ENCODE results near the gene DNAJC18. TPM values are rescaled to one million over a fixed set of nuclear protein-coding genes. Genes with fewer than 3 reads are reported as not detected.

Gene DNAJC18
- total and polyA plus RNA-seq, 2 experiments from 2014 or later = 13.4 to 18.9 TPM

GRCh38 chr5:139389701-139390638 lies 49.4 kb downstream of the DNAJC18 start, which contains the start of gene MZB1:
Gene MZB1, minus strand, starts transcription at chr5:139389913. Its CDS starts 57 bp downstream, at chr5:139389856.
- Histone ChIP-seq H3F3A (replicated peaks; ENCODE audit: low read depth) (peaks cover 13% of the 10 kb centered on the region), H4K20me1 (replicated peaks; ENCODE audit: insufficient read depth) (no peaks in the 10 kb centered on the region), H3K79me2 (replicated peaks; ENCODE audit: insufficient read depth) (no peaks in the 10 kb centered on the region), H3K4me2 (peak within 1 kb of the TSS; percentile 74; the same call in 1 of the 2 replicates), H3K27me3 (ENCODE audit: insufficient read depth) (peaks cover 30% of the 10 kb centered on the region), H3K4me3 (no peak within 1 kb of the TSS), H3K27ac (ENCODE audit: low read depth) (no peak within 1 kb of the TSS), H3K9me2 (ENCODE audit: insufficient read depth) (no peaks in the 10 kb centered on the region), H2AFZ (no peak within 1 kb of the TSS), H3K4me1 (ENCODE audit: insufficient read depth) (peaks cover 16% of the 10 kb centered on the region), H3K36me3 (ENCODE audit: insufficient read depth) (no peaks in the 10 kb centered on the region)
- H3K27me3 Mint-ChIP-seq (ENCODE audit: insufficient read depth, low read depth, poor library complexity) = peaks cover 46% of the 10 kb centered on the region
- ATAC-seq = no peak
- no peaks in the 10 kb centered on the region; the same call in 2 of the 3 replicates for H3K36me3 Mint-ChIP-seq (ENCODE audit: low read depth)
- H3K4me1 Mint-ChIP-seq = peaks cover 31% of the 10 kb centered on the region
- DNase-seq (ENCODE audit: low spot score) = no peak
- H3K27ac Mint-ChIP-seq = no peak within 1 kb of the TSS
- H3K9me3 Mint-ChIP-seq = no peaks in the 10 kb centered on the region
- peak within 1 kb of the TSS; percentile 9; the same call in 1 of the 3 replicates for H3K4me3 Mint-ChIP-seq
- TF ChIP-seq ZNF114 (CRISPR knock-in tag; IDR thresholded peaks at IDR 0.05) = no peak

GRCh38 chr5:139388198-139388821 lies 51.0 kb downstream of the DNAJC18 start:
- H3K4me2 ChIP-seq = peak overlapping the region; percentile 74
- Mint-ChIP-seq H3K4me1 (peaks cover 31% of the 10 kb centered on the region), H3K27ac (peak overlapping the region; percentile 84), H3K9me3 (no peaks in the 10 kb centered on the region), H3K4me3 (peak overlapping the region; percentile 41; the same call in 2 of the 3 replicates), H3K27me3 (ENCODE audit: insufficient read depth, low read depth, poor library complexity) (peaks cover 34% of the 10 kb centered on the region), H3K36me3 (ENCODE audit: low read depth) (no peaks in the 10 kb centered on the region; the same call in 2 of the 3 replicates)
- no peaks in the 10 kb centered on the region for H3K36me3 ChIP-seq (ENCODE audit: insufficient read depth)
- H3K27ac ChIP-seq (ENCODE audit: low read depth) = peak overlapping the region; percentile 32; the same call in 1 of the 2 replicates
- no peaks in the 10 kb centered on the region for H3K9me2 ChIP-seq (ENCODE audit: insufficient read depth)
- no peaks in the 10 kb centered on the region for H3K79me2 ChIP-seq (replicated peaks; ENCODE audit: insufficient read depth)
- peak overlapping the region; percentile 89 for H2AFZ ChIP-seq
- DNase-seq (ENCODE audit: low spot score) (peak; percentile 69), ATAC-seq (no peak)
- H4K20me1 ChIP-seq (replicated peaks; ENCODE audit: insufficient read depth) = no peaks in the 10 kb centered on the region
- peaks cover 8% of the 10 kb centered on the region; the same call in 1 of the 2 replicates for H3F3A ChIP-seq (replicated peaks; ENCODE audit: low read depth)
- H3K4me1 ChIP-seq (ENCODE audit: insufficient read depth) = peaks cover 16% of the 10 kb centered on the region
- H3K27me3 ChIP-seq (ENCODE audit: insufficient read depth) = peaks cover 14% of the 10 kb centered on the region
- peak overlapping the region; percentile 31 for H3K4me3 ChIP-seq
- no peak for TF ChIP-seq ZNF462 (CRISPR knock-in tag; IDR thresholded peaks at IDR 0.05)
- TF ChIP-seq POLR2AphosphoS5 (IDR thresholded peaks at IDR 0.05; ENCODE audit: low read depth) = no peak
- TF ChIP-seq NANOG (IDR thresholded peaks at IDR 0.05; ENCODE audit: borderline replicate concordance) = no peak
- TF ChIP-seq ZNF331 (CRISPR knock-in tag; IDR thresholded peaks at IDR 0.05; ENCODE audit: low read depth) = no peak
- TF ChIP-seq ZNF114 (CRISPR knock-in tag; IDR thresholded peaks at IDR 0.05) = no peak
- no peak for TF ChIP-seq CREB1 (CRISPR knock-in tag; IDR thresholded peaks at IDR 0.05; ENCODE audit: low read depth)
- no peak for TF ChIP-seq REST (IDR thresholded peaks at IDR 0.05; ENCODE audit: unreplicated experiment)
- no peak for TF ChIP-seq EZH2phosphoT487 (IDR thresholded peaks at IDR 0.05; ENCODE audit: unreplicated experiment)
- TF ChIP-seq STAT1 (IDR thresholded peaks at IDR 0.05; ENCODE audit: unreplicated experiment) = no peak
- no peak for TF ChIP-seq JUNB (IDR thresholded peaks at IDR 0.05; ENCODE audit: unreplicated experiment)
